Measurements from ENCODE around the gene FLOT1.

Gene FLOT1

GRCh38 chr6:30742316-30743098 is at the start of gene FLOT1:
Gene FLOT1 (minus strand): TSS chr6:30742687. CDS start chr6:30742189, 498 bp downstream.
- DNase-seq (ENCODE audit: low spot score): peak; percentile 95

- DNase-seq (ENCODE audit: low spot score): no peak
Observed at GRCh38 chr6:30790724-30791383, 48.4 kb upstream of the FLOT1 start.

- DNase-seq (ENCODE audit: low spot score): no peak
Observed at GRCh38 chr6:30789606-30790005, 47.1 kb upstream of the FLOT1 start.

- DNase-seq (ENCODE audit: low spot score): peak; percentile 32
Observed at GRCh38 chr6:30787954-30788353, 45.5 kb upstream of the FLOT1 start.

- DNase-seq (ENCODE audit: low spot score): no peak
Observed at GRCh38 chr6:30782425-30783014, 40.0 kb upstream of the FLOT1 start.

- DNase-seq (ENCODE audit: low spot score): peak; percentile 91
Observed at GRCh38 chr6:30781743-30782424, 39.4 kb upstream of the FLOT1 start.

- DNase-seq (ENCODE audit: low spot score): peak; percentile 25
Observed at GRCh38 chr6:30781395-30781742, 38.9 kb upstream of the FLOT1 start.

GRCh38 chr6:30780642-30780920 is 38.1 kb upstream of the FLOT1 start:
- DNase-seq (ENCODE audit: low spot score): no peak

GRCh38 chr6:30779850-30780641 is 37.6 kb upstream of the FLOT1 start:
- no peak for DNase-seq (ENCODE audit: low spot score)

GRCh38 chr6:30778001-30778635 is 35.6 kb upstream of the FLOT1 start:
- no peak for DNase-seq (ENCODE audit: low spot score)

- no peak for DNase-seq (ENCODE audit: low spot score)
Observed at GRCh38 chr6:30777155-30777485, 34.6 kb upstream of the FLOT1 start.

GRCh38 chr6:30776390-30777154 is 34.1 kb upstream of the FLOT1 start:
- no peak for DNase-seq (ENCODE audit: low spot score)

GRCh38 chr6:30775104-30775503 is 32.6 kb upstream of the FLOT1 start:
- DNase-seq (ENCODE audit: low spot score): no peak

GRCh38 chr6:30774701-30775100 is 32.2 kb upstream of the FLOT1 start:
- no peak for DNase-seq (ENCODE audit: low spot score)

- DNase-seq (ENCODE audit: low spot score): no peak
Observed at GRCh38 chr6:30770592-30770991, 28.1 kb upstream of the FLOT1 start.

GRCh38 chr6:30769853-30770524 is 27.5 kb upstream of the FLOT1 start:
- no peak for DNase-seq (ENCODE audit: low spot score)

GRCh38 chr6:30769088-30769852 is 26.8 kb upstream of the FLOT1 start:
- peak; percentile 54 for DNase-seq (ENCODE audit: low spot score)

GRCh38 chr6:30768634-30769087 is 26.2 kb upstream of the FLOT1 start:
- DNase-seq (ENCODE audit: low spot score): no peak

- DNase-seq (ENCODE audit: low spot score): no peak
Observed at GRCh38 chr6:30767944-30768301, 25.4 kb upstream of the FLOT1 start.

Measured in Ammon's horn (tissue), 1 donor.